Endodermal cell (in vitro differentiated cells): ENCODE measurements around the gene MAP2K6. TPM values are rescaled to one million over a fixed set of nuclear protein-coding genes. Genes with fewer than 3 reads are reported as not detected.

Experiments
- DNase-seq: peaks from one replicate; pipeline ENCODE4 v3.0.0-alpha.2; 2017
- H3K27ac ChIP-seq: 2 replicates; pipeline ENCODE4 v1.5.1; 2013; ENCODE audit warnings: mild to moderate bottlenecking, low read depth, low read length, moderate library complexity
- H3K27me3 ChIP-seq: 2 replicates; pipeline ENCODE4 v1.6.1; 2013; ENCODE audit warnings: mild to moderate bottlenecking, low read length, moderate library complexity; ENCODE audit not compliant: insufficient read depth, control insufficient read depth, poor library complexity, severe bottlenecking
- H3K36me3 ChIP-seq: 2 replicates; pipeline ENCODE4 v1.7.0; 2013; ENCODE audit warnings: mild to moderate bottlenecking, low read length, moderate library complexity; ENCODE audit not compliant: control insufficient read depth, insufficient read depth
- H3K4me1 ChIP-seq: one replicate; pipeline ENCODE4 v1.7.0; 2013; ENCODE audit warnings: low read length; ENCODE audit not compliant: control insufficient read depth, insufficient read depth
- H3K4me3 ChIP-seq: 2 replicates; pipeline ENCODE4 v1.5.1; 2013; ENCODE audit warnings: mild to moderate bottlenecking, low read length, moderate library complexity
- H3K9ac ChIP-seq: 2 replicates; pipeline ENCODE4 v1.6.1; 2013; ENCODE audit warnings: mild to moderate bottlenecking, low read length, moderate library complexity; ENCODE audit not compliant: poor library complexity, severe bottlenecking; ENCODE audit errors: extremely low read depth
- H3K9me3 ChIP-seq: 2 replicates; pipeline ENCODE4 v1.6.1; 2013; ENCODE audit warnings: mild to moderate bottlenecking, low read length, moderate library complexity; ENCODE audit not compliant: control insufficient read depth
- H3K27ac Mint-ChIP-seq: 2 replicates; pipeline ENCODE4 v1.8.0; 2020; ENCODE audit warnings: mixed read lengths
- H3K27me3 Mint-ChIP-seq: 2 replicates; pipeline ENCODE4 v1.8.0; 2021; ENCODE audit warnings: mild to moderate bottlenecking, mixed read lengths; ENCODE audit not compliant: insufficient read depth
- H3K36me3 Mint-ChIP-seq: 2 replicates; pipeline ENCODE4 v1.8.0; 2020; ENCODE audit warnings: low read depth, mixed read lengths
- H3K4me1 Mint-ChIP-seq: 2 replicates; pipeline ENCODE4 v1.8.0; 2020; ENCODE audit warnings: mixed read lengths
- H3K4me3 Mint-ChIP-seq: 2 replicates; pipeline ENCODE4 v1.8.0; 2020; ENCODE audit warnings: mild to moderate bottlenecking, moderate library complexity, mixed read lengths
- H3K9me3 Mint-ChIP-seq: 2 replicates; pipeline ENCODE4 v1.8.0; 2020; ENCODE audit warnings: mild to moderate bottlenecking, mixed read lengths
- CTCF ChIP-seq: fragments of 200-600 bp; sonication (generic); conservative IDR thresholded peaks from 2 replicates; pipeline ENCODE4 v1.5.0; 2021; ENCODE audit warnings: antibody characterized with exemption, mild to moderate bottlenecking
- WGBS, 2 experiments: methylation state at CpG; one replicate each; pipeline versions ENCODE4 v1.1.5 to v1.1.7; 2013; ENCODE audit warnings: missing lambda C conversion rate in 2 of 2, mixed read lengths in 1 of 2; ENCODE audit not compliant: insufficient coverage in 1 of 2, insufficient read length in 1 of 2; 5-methylcytosine and 5-hydroxymethylcytosine counted together
- total RNA-seq, 2 donors: library from RNA; stranded (reverse); fragmentation: NEBNext Ultra II Directional in 1 of 2; extraction: Animal tissue kit (Norgen Biotek cat#: 25700) in 1 of 2; gene quantifications; 2 replicates in 1 of 2; 3 replicates in 1 of 2; pipeline ENCODE4 v1.2.1, GENCODE V29; 2021

Gene MAP2K6
- total RNA-seq, 2 donors from 2014 or later, result 42.2 to 55.3 TPM

DNA sequence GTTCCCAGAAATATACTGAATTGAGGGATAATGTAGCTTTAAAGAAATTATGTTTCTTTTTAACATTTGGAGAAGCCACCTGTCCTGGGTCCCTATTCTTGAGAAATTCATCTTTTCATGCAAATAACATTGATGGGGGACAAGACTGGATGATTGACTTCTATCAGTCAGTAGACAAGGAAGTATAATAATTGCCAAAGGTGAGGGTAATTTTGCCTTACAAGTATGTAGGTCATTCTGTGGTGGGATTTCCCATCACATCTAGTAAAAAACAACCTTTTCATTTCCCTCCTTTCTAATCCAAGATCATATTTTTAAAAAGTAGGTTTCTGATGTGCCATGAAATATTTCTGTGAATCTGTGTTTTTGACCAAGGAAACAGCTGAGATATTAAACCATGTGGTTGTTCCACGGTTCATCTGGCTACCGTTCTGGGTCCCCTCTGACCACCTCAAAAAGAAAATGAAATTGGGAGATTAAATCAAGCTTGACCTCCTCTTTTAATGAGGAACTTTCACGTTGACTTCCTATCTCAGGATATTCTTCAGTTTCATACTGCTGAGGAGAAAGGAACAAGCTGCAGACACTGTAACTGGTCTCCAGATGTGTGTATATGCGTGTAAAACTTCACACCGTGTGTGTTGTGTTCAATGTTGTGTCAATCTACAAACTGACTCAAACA lies 138.6 kb downstream of the MAP2K6 start:
- no peak overlapping the region for H3K9ac ChIP-seq
- Mint-ChIP-seq H3K36me3 (peaks cover 22% of the 10 kb centered on the region), H3K4me1 (no peaks in the 10 kb centered on the region), H3K4me3 (no peak overlapping the region), H3K9me3 (peaks cover 7% of the 10 kb centered on the region), H3K27me3 (no peaks in the 10 kb centered on the region), H3K27ac (no peak overlapping the region)
- H3K36me3 ChIP-seq, result no peaks in the 10 kb centered on the region
- peaks cover 13% of the 10 kb centered on the region for H3K9me3 ChIP-seq
- TF ChIP-seq CTCF, result no peak
- no peaks in the 10 kb centered on the region for H3K4me1 ChIP-seq
- DNase-seq, result no peak
- no peak overlapping the region for H3K4me3 ChIP-seq
- H3K27me3 ChIP-seq, result no peaks in the 10 kb centered on the region
- WGBS, 2 experiments, result 94% methylated on average over 5 of the region's 5 CpGs
- H3K27ac ChIP-seq, result no peak overlapping the region

DNA sequence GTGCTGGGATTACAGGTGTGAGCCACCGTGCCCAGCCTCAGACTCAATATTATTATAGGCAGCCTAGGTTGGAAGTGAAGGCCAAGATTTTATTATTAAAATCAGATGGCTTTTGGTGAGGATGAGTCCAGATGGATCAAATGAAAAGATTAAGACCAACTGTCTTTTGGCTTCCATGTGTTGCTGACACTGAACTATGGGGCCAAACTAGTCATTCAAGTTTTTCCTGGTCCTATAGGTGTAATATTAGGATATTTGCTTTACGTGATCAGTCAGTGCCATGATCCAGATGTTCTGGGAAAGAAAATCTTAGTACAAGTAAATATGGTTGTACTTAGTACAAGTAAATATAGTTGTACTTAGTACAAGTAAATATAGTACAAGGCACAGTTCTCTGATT lies 140.6 kb downstream of the MAP2K6 start:
- H3K36me3 ChIP-seq, result no peaks in the 10 kb centered on the region
- no peak for TF ChIP-seq CTCF
- Mint-ChIP-seq H3K4me3 (no peak overlapping the region), H3K27me3 (no peaks in the 10 kb centered on the region), H3K36me3 (peaks cover 22% of the 10 kb centered on the region), H3K9me3 (peaks cover 7% of the 10 kb centered on the region), H3K4me1 (no peaks in the 10 kb centered on the region), H3K27ac (no peak overlapping the region)
- peaks cover 13% of the 10 kb centered on the region for H3K9me3 ChIP-seq
- H3K27ac ChIP-seq, result no peak overlapping the region
- H3K9ac ChIP-seq, result no peak overlapping the region
- no peaks in the 10 kb centered on the region for H3K4me1 ChIP-seq
- 69 to 100% methylated on average over 1 to 2 of the region's 2 CpGs for WGBS, 2 experiments
- H3K27me3 ChIP-seq, result no peaks in the 10 kb centered on the region
- no peak overlapping the region for H3K4me3 ChIP-seq
- no peak for DNase-seq

- no peak for TF ChIP-seq CTCF
- Histone ChIP-seq H3K4me3 (no peak overlapping the region), H3K9ac (no peak overlapping the region), H3K4me1 (no peaks in the 10 kb centered on the region), H3K27me3 (no peaks in the 10 kb centered on the region), H3K36me3 (no peaks in the 10 kb centered on the region), H3K9me3 (peaks cover 13% of the 10 kb centered on the region), H3K27ac (no peak overlapping the region)
- DNase-seq, result no peak
- H3K4me3 Mint-ChIP-seq, result no peak overlapping the region
- peaks cover 19% of the 10 kb centered on the region for H3K36me3 Mint-ChIP-seq
- WGBS, 2 experiments, result 100% methylated on average over 1 of the region's 3 CpGs; no CpG with 5 or more reads in 1 of the 2 experiments
- H3K27me3 Mint-ChIP-seq, result no peaks in the 10 kb centered on the region
- peaks cover 7% of the 10 kb centered on the region for H3K9me3 Mint-ChIP-seq
- H3K27ac Mint-ChIP-seq, result no peak overlapping the region
- no peaks in the 10 kb centered on the region for H3K4me1 Mint-ChIP-seq
Observed at GRCh38 chr17:69557339-69557738, 142.8 kb downstream of the MAP2K6 start.
